Parathyroid adenoma (tissue), 2 donors: ENCODE measurements around the gene ZNF546.

Source experiments
- H2AFZ ChIP-seq: fragments of 300-600 bp; sonication (generic); one replicate; pipeline ENCODE4 v1.7.0; 2017; ENCODE audit warnings: antibody characterized with exemption, mild to moderate bottlenecking
- H3K27ac ChIP-seq: fragments of 300-600 bp; sonication (generic); one replicate; pipeline ENCODE4 v1.7.0; 2017
- H3K27me3 ChIP-seq: fragments of 300-600 bp; sonication (generic); one replicate; pipeline ENCODE4 v1.7.0; 2017; ENCODE audit warnings: low read length; ENCODE audit not compliant: control insufficient read depth, insufficient read depth
- H3K36me3 ChIP-seq: fragments of 300-600 bp; sonication (generic); one replicate; pipeline ENCODE4 v1.7.0; 2017; ENCODE audit warnings: low read length; ENCODE audit not compliant: control insufficient read depth, insufficient read depth
- H3K4me1 ChIP-seq: fragments of 300-600 bp; sonication (generic); one replicate; pipeline ENCODE4 v1.7.0; 2017; ENCODE audit warnings: control low read depth
- H3K4me2 ChIP-seq: fragments of 300-600 bp; sonication (generic); one replicate; pipeline ENCODE4 v1.7.0; 2017; ENCODE audit warnings: low read length
- H3K4me3 ChIP-seq: fragments of 300-600 bp; sonication (generic); one replicate; pipeline ENCODE4 v1.7.0; 2017; ENCODE audit warnings: low read depth, low read length
- H3K79me2 ChIP-seq: fragments of 300-600 bp; sonication (generic); one replicate; pipeline ENCODE4 v1.7.0; 2017; ENCODE audit warnings: control low read depth
- H3K9ac ChIP-seq: fragments of 300-600 bp; sonication (generic); one replicate; pipeline ENCODE4 v1.7.0; 2017; ENCODE audit warnings: mild to moderate bottlenecking
- H3K9me3 ChIP-seq: fragments of 300-600 bp; sonication (generic); one replicate; pipeline ENCODE4 v1.7.0; 2017; ENCODE audit warnings: low read length; ENCODE audit not compliant: control insufficient read depth
- CTCF ChIP-seq: fragments of 300-600 bp; sonication (generic); IDR thresholded peaks from one replicate; pipeline ENCODE4 v1.7.0; 2017; ENCODE audit warnings: antibody characterized with exemption, mild to moderate bottlenecking
- donor health status: primary hyperparathyroidism.

The ZNF546 gene

DNA sequence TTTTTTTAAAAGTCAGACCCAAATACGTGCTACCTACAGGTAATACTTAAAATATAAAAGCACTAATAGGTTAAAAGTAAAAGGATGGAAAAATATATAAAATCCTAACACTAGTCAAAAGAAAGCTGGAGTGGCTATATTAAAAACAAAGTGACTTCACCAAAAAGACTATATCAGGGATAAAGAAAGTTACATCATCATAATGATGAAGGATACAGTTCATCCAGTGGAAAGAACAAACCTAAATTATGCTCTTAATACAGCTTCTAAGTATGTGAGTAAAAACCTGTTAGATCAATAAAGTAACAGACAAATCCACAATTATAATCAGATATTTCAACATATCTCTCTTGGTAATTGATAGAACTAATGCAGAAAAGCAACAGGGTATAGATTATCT lies 60.3 kb downstream of the ZNF546 start:
- H2AFZ ChIP-seq = no peak overlapping the region
- no peak overlapping the region for H3K4me2 ChIP-seq
- H3K9ac ChIP-seq = no peak overlapping the region
- no peaks in the 10 kb centered on the region for H3K79me2 ChIP-seq
- no peak overlapping the region for H3K27ac ChIP-seq
- peak overlapping the region; percentile 89 for H3K4me3 ChIP-seq
- H3K9me3 ChIP-seq = no peaks in the 10 kb centered on the region
- no peak for TF ChIP-seq CTCF
- H3K27me3 ChIP-seq = no peaks in the 10 kb centered on the region
- no peaks in the 10 kb centered on the region for H3K4me1 ChIP-seq
- no peaks in the 10 kb centered on the region for H3K36me3 ChIP-seq

GRCh38 chr19:40059624-40060023 lies 62.8 kb downstream of the ZNF546 start:
- Histone ChIP-seq H3K4me1 (no peaks in the 10 kb centered on the region), H3K79me2 (no peaks in the 10 kb centered on the region), H3K36me3 (no peaks in the 10 kb centered on the region), H3K9ac (no peak overlapping the region), H3K27ac (no peak overlapping the region), H3K4me2 (no peak overlapping the region), H3K4me3 (no peak overlapping the region), H2AFZ (no peak overlapping the region), H3K27me3 (no peaks in the 10 kb centered on the region), H3K9me3 (no peaks in the 10 kb centered on the region)
- no peak for TF ChIP-seq CTCF

DNA sequence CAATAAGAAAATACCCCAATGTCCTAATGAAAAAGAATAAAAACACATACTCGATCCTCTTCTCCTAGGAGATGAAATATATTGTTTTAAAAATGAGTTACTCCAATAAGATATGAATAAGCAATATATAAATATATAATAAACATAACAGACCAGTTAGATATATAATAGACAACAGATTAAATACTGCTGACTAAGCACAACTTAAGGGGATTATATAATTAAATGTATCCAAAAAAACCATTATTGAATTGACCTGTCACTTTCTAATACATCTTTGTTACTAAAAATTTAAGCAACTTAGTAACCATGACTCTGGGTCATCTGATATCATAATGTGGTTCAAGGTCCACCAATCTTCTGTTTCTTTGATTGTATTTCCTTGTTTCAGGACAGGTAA lies 73.2 kb downstream of the ZNF546 start:
- H3K27ac ChIP-seq = no peak overlapping the region
- H3K9ac ChIP-seq = no peak overlapping the region
- H3K4me2 ChIP-seq = no peak overlapping the region
- no peaks in the 10 kb centered on the region for H3K4me1 ChIP-seq
- H3K4me3 ChIP-seq = no peak overlapping the region
- H3K27me3 ChIP-seq = no peaks in the 10 kb centered on the region
- no peaks in the 10 kb centered on the region for H3K79me2 ChIP-seq
- H3K36me3 ChIP-seq = no peaks in the 10 kb centered on the region
- H2AFZ ChIP-seq = no peak overlapping the region
- no peak for TF ChIP-seq CTCF
- H3K9me3 ChIP-seq = no peaks in the 10 kb centered on the region
